ENCODE measurements around the gene GNGT2.
A peak's percentile ranks its signal among the peaks of the same experiment; 100 is the strongest.

GNGT2 gene

GRCh38 chr17:49229076-49229804 lies 18.9 kb upstream of the GNGT2 start:
- no peak for DNase-seq

GRCh38 chr17:49227436-49228261 lies 17.3 kb upstream of the GNGT2 start:
- DNase-seq = peak; percentile 34 to 62

DNA sequence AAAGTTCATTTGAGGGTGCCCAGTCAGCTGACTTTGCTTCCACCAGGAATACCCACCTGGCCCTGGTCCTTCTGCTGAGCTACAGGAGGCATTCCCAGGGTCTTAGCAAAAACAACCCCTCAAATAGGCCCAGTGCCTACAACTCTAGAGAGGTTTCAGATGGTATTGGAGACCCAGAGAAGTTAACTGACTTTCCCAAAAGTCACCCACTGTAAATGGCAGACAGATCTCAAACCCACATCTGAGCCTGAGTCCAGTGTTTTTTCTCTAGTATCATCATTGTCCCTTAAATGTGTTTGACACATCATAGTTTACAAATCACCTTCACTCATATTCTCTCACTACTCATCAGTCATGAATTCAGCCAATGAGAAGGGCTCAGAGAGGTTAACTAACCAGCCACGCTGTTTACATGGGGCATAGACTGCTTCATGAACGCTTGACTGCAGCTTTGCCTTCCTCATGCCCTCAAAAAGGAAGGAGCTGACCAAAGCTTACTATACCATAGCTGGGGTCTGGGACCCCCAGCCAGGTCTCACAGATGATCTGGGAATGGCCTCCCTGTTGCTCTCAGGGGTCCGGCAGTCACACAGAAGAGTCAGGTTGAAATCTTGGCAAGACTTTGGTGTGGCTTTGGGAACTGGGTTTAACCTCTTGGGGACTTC lies 16.5 kb upstream of the GNGT2 start:
- no peak for DNase-seq

DNA sequence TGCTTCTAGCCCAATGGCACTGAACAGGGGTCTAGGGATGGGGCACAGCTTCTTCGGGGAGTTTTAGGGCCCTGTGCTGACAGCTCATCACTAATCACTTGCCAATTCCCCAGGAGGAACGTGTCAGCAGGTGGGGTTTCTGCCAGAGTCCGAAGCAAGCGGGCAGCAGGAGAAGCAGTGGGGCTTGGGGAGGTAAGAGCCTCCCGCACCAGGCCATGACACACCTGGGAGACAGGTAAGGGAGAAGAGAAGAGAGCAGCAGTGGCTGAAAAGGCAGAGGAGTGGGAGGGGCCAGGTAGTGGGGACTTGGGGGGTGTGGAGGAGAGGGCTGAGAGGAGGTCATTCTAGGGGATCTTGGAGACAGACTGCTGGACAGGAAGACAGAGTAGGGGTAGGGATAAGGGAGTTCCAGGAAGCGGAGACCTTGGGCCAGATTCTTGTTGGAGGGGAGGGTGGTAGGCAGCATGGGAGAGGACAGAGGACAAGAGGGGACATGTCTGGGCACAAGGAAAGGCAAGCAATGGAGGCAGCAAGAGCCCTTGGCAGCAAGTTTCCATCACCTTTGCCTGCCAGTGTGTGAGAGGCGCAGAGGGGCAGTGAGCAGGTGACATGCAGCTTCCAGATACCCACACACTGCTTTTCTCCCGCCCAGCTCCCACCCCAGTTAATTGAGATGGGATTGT lies 15.3 kb upstream of the GNGT2 start:
- no peak for DNase-seq

GRCh38 chr17:49224997-49225337 lies 14.6 kb upstream of the GNGT2 start:
- DNase-seq = no peak

DNA sequence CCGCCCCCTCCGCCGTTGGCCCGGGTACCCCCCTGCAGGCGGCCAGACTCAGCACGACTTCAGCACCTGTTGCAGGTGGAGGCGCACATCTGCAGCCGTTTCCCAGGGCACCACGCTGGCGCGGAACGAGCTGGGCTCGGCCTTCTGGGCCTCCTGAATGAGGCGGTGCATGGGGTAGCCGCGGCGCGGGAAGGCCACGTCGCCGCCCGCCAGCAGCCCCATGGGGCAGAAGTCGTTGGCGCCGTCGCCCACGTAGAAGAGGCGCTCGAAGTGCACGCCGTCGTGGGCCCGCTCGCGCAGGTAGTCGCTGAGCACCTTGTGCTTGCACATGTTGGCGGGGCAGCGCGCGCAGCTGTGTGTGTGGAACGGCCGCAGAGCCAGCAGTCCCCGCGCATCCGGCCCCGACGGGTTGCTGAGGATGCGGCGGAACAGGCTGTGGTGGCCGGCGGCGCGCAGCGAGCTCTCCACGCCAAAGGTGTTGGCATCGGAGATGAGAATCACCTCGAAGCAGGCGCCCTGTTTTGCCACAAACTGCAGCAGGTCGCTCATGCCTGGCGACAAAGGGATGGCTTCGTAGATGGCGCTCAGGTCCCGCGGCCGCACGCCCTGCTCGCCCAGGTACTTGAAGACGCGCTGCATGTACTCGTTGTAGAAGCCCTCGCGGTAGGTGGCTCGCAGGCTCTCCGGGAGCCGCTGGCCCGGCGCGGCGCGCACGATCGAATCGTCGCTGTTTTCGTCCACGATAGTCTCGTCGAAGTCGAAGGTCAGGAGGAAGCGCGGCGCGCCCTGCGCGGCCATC lies 14.0 kb upstream of the GNGT2 start:
- DNase-seq = no peak

DNA sequence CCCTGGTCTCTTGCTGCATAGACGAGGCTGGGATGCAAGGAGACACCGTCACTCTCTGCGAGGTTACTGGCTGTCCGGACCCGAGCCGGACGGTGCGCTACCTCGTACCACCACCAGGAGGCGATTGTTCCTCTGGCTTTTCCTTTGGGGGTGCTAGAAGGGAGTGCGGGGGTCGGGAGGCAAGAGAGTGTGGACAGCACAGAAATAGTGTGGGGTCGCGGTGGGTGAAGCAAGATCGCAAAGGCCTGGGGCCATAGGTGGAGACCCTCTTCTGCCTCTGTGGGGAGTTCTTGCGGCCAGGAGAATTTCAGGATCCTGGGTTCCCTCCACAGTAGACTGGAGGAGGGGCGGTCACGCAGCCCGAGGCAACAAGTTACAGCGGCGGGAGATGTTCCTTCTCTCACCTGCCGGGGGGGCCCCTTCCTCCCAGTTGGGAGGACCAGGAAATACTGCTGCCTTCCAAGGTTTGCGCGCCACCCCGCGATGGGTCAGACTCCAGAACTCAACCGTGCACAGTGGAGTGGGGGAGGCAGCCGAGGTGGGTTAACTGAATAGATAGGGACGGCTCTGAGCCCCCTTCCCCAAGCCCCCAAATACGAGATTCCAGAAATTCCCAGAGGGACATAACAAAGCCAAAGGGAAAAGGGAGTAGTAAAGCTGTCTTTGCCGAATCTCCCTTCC lies 13.3 kb upstream of the GNGT2 start:
- peak in 1 of 2 experiments; percentile 29 for DNase-seq

DNA sequence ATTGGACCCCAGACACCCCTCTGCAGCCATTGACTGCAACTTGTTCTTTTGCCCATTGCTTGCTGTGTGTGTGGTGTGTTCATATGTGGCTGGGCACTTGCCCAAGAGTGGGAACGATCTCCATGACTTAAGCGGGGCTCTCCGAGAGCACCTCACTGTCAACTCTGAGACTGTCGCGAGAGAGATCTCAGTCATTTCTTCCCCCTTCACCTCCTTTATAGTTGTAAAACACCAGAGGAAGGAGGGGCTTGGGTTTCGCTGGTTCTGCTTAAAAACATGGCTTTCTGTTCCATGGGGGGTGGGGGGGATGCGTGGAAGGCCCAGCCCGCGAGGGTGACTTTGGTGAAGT lies 12.8 kb upstream of the GNGT2 start:
- no peak for DNase-seq

DNA sequence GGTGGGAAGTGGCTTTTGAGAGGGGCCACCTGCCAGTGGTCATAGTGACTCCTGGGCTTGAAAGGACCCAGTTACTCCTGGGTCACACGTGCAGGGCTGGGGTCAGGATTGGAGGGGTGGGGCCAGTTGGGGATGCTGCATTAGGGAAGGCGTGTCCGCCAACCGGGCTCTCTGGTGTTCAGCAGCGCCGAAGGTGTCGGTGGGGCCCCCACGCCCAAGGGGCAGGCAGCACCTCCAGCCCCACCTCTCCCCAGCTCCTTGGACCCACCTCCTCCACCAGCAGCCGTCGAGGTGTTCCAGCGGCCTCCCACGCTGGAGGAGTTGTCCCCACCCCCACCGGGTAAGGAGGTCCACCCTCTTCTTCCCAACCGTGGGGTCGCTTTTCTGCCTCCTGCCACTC lies 9.6 kb upstream of the GNGT2 start:
- no peak for DNase-seq

- DNase-seq = no peak
These were observed 8.9 kb upstream of the GNGT2 start for GRCh38 chr17:49218941-49219913.

- no peak for DNase-seq
These were observed 7.5 kb upstream of the GNGT2 start for GRCh38 chr17:49217651-49218413.

DNA sequence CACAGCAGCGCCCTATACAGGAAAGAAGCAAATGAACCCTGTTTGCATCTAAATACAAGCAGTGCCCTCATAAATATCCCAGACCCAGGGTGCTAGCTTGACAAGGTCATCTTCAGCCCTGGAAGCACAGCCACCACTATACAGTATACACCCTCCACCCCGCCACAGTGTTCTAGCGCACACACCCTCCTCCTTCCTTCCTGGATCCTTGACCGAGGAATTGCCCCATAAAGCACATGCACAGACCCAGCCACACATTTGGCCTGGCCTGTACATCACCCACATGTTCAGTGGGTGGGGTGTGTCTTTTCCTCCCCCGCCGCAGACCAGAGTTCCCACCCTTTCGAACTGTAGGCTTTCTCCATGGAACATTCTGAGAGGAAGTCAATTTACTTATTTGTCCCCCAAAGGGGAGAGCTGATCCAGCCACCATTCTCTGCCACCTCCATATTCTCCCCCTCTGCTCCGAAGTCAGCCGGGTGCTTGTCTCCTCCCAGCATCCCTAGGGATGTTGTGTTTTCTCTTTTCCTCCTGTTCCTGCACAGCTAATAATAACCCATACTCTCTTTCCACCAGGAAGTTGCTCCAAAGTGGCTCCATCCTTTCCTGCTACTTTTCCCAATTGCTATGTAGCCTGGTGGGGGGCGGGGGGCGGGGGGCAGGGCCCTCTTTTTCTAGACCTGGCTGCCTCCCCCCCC lies 6.7 kb upstream of the GNGT2 start:
- no peak for DNase-seq

DNA sequence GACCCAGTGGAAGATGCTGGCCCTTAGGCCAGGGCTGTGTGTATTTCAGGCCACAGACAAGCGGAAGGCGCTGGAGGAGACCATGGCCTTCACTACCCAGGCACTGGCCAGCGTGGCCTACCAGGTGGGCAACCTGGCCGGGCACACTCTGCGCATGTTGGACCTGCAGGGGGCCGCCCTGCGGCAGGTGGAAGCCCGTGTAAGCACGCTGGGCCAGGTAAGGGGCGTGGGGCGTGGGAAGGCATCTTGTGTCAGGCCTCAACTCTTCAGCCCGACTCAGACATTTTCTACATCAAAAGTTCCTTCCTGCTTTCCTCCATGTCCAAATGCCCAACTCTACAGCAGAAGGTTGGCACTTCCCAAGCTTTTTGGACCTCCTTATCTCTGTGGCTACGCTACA lies 6.1 kb upstream of the GNGT2 start:
- DNase-seq = no peak

GRCh38 chr17:49214676-49215360 lies 4.4 kb upstream of the GNGT2 start:
- DNase-seq = no peak

GRCh38 chr17:49213847-49214246 lies 3.5 kb upstream of the GNGT2 start:
- DNase-seq = no peak

DNA sequence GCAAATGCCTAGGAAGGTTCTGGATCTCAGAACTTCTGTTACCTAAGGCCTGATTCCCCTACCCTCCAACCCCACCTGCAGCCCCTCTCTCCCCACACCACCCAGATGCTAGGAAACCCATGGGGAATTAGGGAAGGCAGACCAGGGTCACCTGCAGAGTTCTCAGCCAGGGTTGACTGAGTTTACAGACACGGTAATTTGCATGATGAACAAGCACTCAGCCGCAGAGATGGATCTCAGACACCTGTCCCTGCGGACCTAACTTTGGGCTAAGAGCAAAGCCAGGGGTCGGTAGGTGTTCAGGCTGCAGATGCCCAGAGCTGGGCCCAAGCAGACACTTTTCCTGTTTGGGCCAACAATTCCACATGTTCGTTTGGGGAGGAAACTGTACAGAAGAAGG lies 3.0 kb upstream of the GNGT2 start:
- DNase-seq = no peak

GRCh38 chr17:49209061-49209571 lies 1.3 kb downstream of the GNGT2 start:
- no peak for DNase-seq

DNA sequence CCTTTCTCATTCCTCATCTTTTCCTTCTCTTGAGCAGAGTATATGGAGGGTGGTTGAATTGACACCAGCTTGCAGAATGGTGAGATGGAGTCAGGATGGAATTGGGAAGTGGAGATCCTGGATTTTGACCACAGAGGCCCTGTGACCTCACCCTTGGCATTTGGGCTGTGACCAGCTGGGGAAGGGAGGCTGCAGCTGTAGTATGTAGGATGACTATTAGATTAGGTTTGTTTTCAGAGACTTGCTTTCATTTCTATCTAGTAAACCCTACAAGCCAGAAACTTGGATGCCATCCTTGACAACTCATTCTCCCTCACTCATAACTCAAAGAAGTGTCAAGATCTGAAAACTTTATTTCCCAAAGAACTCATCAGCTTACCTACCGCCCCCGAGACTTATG lies 5.9 kb downstream of the GNGT2 start:
- DNase-seq = no peak

Data from NCI-H446 (cell line).